GM23338 (cell line): ENCODE results near the gene ALOX15. TPM values are rescaled to one million over a fixed set of nuclear protein-coding genes. Genes with fewer than 3 reads are reported as not detected.

Experiments
- ATAC-seq: fragments of 200-7000 bp; cut with Tn5 transposase; 3 replicates; pipeline ENCODE4 v1.9.1; 2020
- DNase-seq: peaks from one replicate; pipeline ENCODE4 v3.0.0-alpha.2; 2015; ENCODE audit warnings: low spot score
- H2AFZ ChIP-seq: fragments of 200-600 bp; sonication (generic); 2 replicates; pipeline ENCODE4 v1.8.0; 2016; ENCODE audit warnings: antibody characterized with exemption, mild to moderate bottlenecking, moderate library complexity
- H3F3A ChIP-seq: fragments of 200-600 bp; sonication (generic); replicated peaks from 2 replicates; pipeline ENCODE4 v1.8.0; 2017; ENCODE audit warnings: antibody characterized with exemption, mixed run types, low read depth
- H3K27ac ChIP-seq: fragments of 200-600 bp; sonication (generic); 2 replicates; pipeline ENCODE4 v1.6.1; 2016; ENCODE audit warnings: low read depth
- H3K27me3 ChIP-seq: fragments of 200-600 bp; sonication (generic); 2 replicates; pipeline ENCODE4 v1.8.0; 2016; ENCODE audit warnings: mild to moderate bottlenecking, mixed run types, moderate library complexity; ENCODE audit not compliant: insufficient read depth
- H3K36me3 ChIP-seq: fragments of 200-600 bp; sonication (generic); 2 replicates; pipeline ENCODE4 v1.8.0; 2016; ENCODE audit warnings: mild to moderate bottlenecking; ENCODE audit not compliant: insufficient read depth
- H3K4me1 ChIP-seq: fragments of 200-600 bp; sonication (generic); 2 replicates; pipeline ENCODE4 v1.8.0; 2016; ENCODE audit warnings: mild to moderate bottlenecking, moderate library complexity; ENCODE audit not compliant: insufficient read depth
- H3K4me2 ChIP-seq: fragments of 200-600 bp; sonication (generic); 2 replicates; pipeline ENCODE4 v1.7.1; 2017; ENCODE audit warnings: mixed run types
- H3K4me3 ChIP-seq: fragments of 200-600 bp; sonication (generic); 2 replicates; pipeline ENCODE4 v1.6.1; 2016; ENCODE audit warnings: mixed run types
- H3K79me2 ChIP-seq: fragments of 200-600 bp; sonication (generic); replicated peaks from 2 replicates; pipeline ENCODE4 v1.8.0; 2017; ENCODE audit warnings: mild to moderate bottlenecking; ENCODE audit not compliant: insufficient read depth
- H3K9me2 ChIP-seq: fragments of 200-600 bp; sonication (generic); 2 replicates; pipeline ENCODE4 v1.8.0; 2017; ENCODE audit not compliant: insufficient read depth
- H4K20me1 ChIP-seq: fragments of 200-600 bp; sonication (generic); replicated peaks from 2 replicates; pipeline ENCODE4 v1.8.0; 2017; ENCODE audit warnings: mild to moderate bottlenecking; ENCODE audit not compliant: insufficient read depth
- H3K27ac Mint-ChIP-seq: 2 replicates; pipeline ENCODE4 v1.8.0; 2020; ENCODE audit warnings: inconsistent platforms, mild to moderate bottlenecking, moderate library complexity, mixed read lengths
- H3K27me3 Mint-ChIP-seq: 3 replicates; pipeline ENCODE4 v1.8.0; 2022; ENCODE audit warnings: low read depth, mild to moderate bottlenecking, moderate library complexity, mixed read lengths, inconsistent platforms; ENCODE audit not compliant: insufficient read depth, poor library complexity
- H3K36me3 Mint-ChIP-seq: 3 replicates; pipeline ENCODE4 v1.8.0; 2021; ENCODE audit warnings: low read depth, mild to moderate bottlenecking, inconsistent platforms, moderate library complexity, mixed read lengths
- H3K4me1 Mint-ChIP-seq: 3 replicates; pipeline ENCODE4 v1.8.0; 2020; ENCODE audit warnings: mild to moderate bottlenecking, inconsistent platforms, mixed read lengths
- H3K4me3 Mint-ChIP-seq: 3 replicates; pipeline ENCODE4 v1.8.0; 2021; ENCODE audit warnings: moderate library complexity, mild to moderate bottlenecking, inconsistent platforms, mixed read lengths
- H3K9me3 Mint-ChIP-seq: 3 replicates; pipeline ENCODE4 v1.8.0; 2020; ENCODE audit warnings: moderate library complexity, mild to moderate bottlenecking, inconsistent platforms, mixed read lengths
- EZH2phosphoT487 ChIP-seq: fragments of 200-600 bp; sonication (generic); IDR thresholded peaks from one replicate; pipeline ENCODE4 v1.8.1; 2018; ENCODE audit warnings: antibody characterized with exemption; ENCODE audit not compliant: unreplicated experiment
- JUNB ChIP-seq: IDR thresholded peaks from one replicate; pipeline ENCODE4 v1.6.1; 2016; ENCODE audit warnings: antibody characterized with exemption; ENCODE audit not compliant: unreplicated experiment
- NANOG ChIP-seq: IDR thresholded peaks from 2 replicates; pipeline ENCODE4 v1.6.1; 2016; ENCODE audit warnings: antibody characterized with exemption, borderline replicate concordance
- POLR2AphosphoS5 ChIP-seq: IDR thresholded peaks from 2 replicates; pipeline ENCODE4 v1.6.1; 2016; ENCODE audit warnings: antibody characterized with exemption, low read depth
- polyA plus RNA-seq: library from polyadenylated mRNA; unstranded; fragments of >200 nt; fragmentation: Nextera tagmentation; extraction: Ambion mirVana; gene quantifications from 2 replicates; pipeline ENCODE4 v1.2.1, GENCODE V29; 2016
- total RNA-seq: library from RNA; depleted of rRNA; stranded (reverse); fragments of >200 nt; shearing (Covaris generic); gene quantifications from 2 replicates; pipeline ENCODE4 v1.2.3, GENCODE V29; 2014
- TF ChIP-seq, protein P1 (sequence below): IDR thresholded peaks from 2 replicates; pipeline ENCODE4 v1.6.1; 2016; ENCODE audit warnings: antibody characterized with exemption
- TF ChIP-seq, protein P2 (sequence below): IDR thresholded peaks from one replicate; pipeline ENCODE4 v1.6.1; 2018; ENCODE audit warnings: antibody characterized with exemption; ENCODE audit not compliant: unreplicated experiment
- TF ChIP-seq, protein P3 (sequence below): fragments of 250-450 bp; sonication (Bioruptor Pico); IDR thresholded peaks from 2 replicates; pipeline ENCODE4 v1.5.0; 2020; ENCODE audit warnings: mild to moderate bottlenecking, moderate library complexity
- TF ChIP-seq, protein P4 (sequence below), 2 experiments: fragments of 200-600 bp in 1 of 2; sonication (generic) in 1 of 2; conservative IDR thresholded peaks; 2 replicates each; pipeline versions ENCODE4 v1.5.1 to v1.6.1; 2016 to 2017; ENCODE audit warnings: antibody characterized with exemption in 2 of 2, low read depth in 2 of 2, mild to moderate bottlenecking in 2 of 2, moderate library complexity in 1 of 2

Gene ALOX15
- total and polyA plus RNA-seq, 2 experiments from 2014 or later: 1.2 to 1.4 TPM

DNA sequence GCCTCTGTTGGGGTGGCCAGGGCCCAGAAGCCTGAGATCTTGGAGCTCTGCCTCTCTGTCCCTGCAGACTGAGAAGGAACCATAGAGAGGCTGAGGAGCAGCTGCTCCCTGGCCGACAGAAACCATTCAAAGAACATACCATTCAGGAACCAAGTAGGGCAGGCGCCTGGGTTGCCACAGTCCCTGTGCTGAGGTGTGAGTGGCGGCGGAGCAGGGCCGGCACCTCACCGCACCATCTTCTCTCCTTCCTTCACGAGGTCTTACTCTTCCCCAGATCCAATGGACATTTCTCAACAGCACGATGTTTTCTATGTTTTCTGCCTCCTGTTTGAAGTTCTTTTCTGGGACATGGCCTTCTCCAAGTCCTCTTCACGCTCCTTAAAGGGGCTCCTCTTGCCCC is 22.8 kb upstream of the ALOX15 start (continued):
- no peak for TF ChIP-seq NANOG
- TF ChIP-seq, protein P1, sequence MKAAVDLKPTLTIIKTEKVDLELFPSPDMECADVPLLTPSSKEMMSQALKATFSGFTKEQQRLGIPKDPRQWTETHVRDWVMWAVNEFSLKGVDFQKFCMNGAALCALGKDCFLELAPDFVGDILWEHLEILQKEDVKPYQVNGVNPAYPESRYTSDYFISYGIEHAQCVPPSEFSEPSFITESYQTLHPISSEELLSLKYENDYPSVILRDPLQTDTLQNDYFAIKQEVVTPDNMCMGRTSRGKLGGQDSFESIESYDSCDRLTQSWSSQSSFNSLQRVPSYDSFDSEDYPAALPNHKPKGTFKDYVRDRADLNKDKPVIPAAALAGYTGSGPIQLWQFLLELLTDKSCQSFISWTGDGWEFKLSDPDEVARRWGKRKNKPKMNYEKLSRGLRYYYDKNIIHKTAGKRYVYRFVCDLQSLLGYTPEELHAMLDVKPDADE: no peak
- TF ChIP-seq, protein P2, sequence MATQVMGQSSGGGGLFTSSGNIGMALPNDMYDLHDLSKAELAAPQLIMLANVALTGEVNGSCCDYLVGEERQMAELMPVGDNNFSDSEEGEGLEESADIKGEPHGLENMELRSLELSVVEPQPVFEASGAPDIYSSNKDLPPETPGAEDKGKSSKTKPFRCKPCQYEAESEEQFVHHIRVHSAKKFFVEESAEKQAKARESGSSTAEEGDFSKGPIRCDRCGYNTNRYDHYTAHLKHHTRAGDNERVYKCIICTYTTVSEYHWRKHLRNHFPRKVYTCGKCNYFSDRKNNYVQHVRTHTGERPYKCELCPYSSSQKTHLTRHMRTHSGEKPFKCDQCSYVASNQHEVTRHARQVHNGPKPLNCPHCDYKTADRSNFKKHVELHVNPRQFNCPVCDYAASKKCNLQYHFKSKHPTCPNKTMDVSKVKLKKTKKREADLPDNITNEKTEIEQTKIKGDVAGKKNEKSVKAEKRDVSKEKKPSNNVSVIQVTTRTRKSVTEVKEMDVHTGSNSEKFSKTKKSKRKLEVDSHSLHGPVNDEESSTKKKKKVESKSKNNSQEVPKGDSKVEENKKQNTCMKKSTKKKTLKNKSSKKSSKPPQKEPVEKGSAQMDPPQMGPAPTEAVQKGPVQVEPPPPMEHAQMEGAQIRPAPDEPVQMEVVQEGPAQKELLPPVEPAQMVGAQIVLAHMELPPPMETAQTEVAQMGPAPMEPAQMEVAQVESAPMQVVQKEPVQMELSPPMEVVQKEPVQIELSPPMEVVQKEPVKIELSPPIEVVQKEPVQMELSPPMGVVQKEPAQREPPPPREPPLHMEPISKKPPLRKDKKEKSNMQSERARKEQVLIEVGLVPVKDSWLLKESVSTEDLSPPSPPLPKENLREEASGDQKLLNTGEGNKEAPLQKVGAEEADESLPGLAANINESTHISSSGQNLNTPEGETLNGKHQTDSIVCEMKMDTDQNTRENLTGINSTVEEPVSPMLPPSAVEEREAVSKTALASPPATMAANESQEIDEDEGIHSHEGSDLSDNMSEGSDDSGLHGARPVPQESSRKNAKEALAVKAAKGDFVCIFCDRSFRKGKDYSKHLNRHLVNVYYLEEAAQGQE: no peak
- TF ChIP-seq POLR2AphosphoS5: no peak
- TF ChIP-seq JUNB: no peak
- TF ChIP-seq EZH2phosphoT487: no peak

DNA sequence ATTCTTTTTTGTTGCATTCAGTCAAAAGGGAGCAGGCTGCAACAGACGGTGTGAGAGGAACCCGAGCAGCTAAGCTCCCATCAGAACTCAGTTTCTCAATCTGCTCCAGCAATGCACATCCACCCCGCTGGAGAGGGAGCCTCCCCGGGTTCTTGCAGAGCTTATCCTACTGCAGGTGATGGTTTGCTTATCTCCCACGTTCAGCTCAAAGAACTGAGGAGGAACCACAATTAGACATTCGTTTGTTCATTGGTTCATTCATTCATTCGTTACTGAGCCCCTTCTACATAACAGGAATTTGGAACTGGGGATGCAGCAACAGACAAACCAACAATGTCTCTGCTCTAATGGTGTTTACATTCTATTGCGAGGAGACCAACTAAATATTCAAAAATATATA is 22.2 kb upstream of the ALOX15 start:
- H3K4me2 ChIP-seq: no peak overlapping the region
- no peaks in the 10 kb centered on the region for H3K9me3 Mint-ChIP-seq
- peaks cover 3% of the 10 kb centered on the region for H3K27me3 Mint-ChIP-seq
- DNase-seq: no peak
- H3K9me2 ChIP-seq: no peaks in the 10 kb centered on the region
- no peak overlapping the region for H3K27ac ChIP-seq
- H3K4me1 Mint-ChIP-seq: peaks cover 18% of the 10 kb centered on the region
- no peak overlapping the region for H2AFZ ChIP-seq
- H3K36me3 Mint-ChIP-seq: no peaks in the 10 kb centered on the region
- no peaks in the 10 kb centered on the region for H3K27me3 ChIP-seq
- no peaks in the 10 kb centered on the region for H3K79me2 ChIP-seq
- no peak for ATAC-seq
- H3K27ac Mint-ChIP-seq: no peak overlapping the region
- H3F3A ChIP-seq: no peaks in the 10 kb centered on the region
- no peaks in the 10 kb centered on the region for H3K36me3 ChIP-seq
- no peak overlapping the region for H3K4me3 ChIP-seq
- H4K20me1 ChIP-seq: 0 out of 2 replicates have a peak, but pooled peaks cover 5% of the 10 kb centered on the region
- H3K4me3 Mint-ChIP-seq: no peak overlapping the region
- H3K4me1 ChIP-seq: peaks cover 10% of the 10 kb centered on the region
- TF ChIP-seq EZH2phosphoT487 (no peak), POLR2AphosphoS5 (no peak), NANOG (no peak), JUNB (no peak)
- TF ChIP-seq, protein P2: no peak
- TF ChIP-seq, protein P3, sequence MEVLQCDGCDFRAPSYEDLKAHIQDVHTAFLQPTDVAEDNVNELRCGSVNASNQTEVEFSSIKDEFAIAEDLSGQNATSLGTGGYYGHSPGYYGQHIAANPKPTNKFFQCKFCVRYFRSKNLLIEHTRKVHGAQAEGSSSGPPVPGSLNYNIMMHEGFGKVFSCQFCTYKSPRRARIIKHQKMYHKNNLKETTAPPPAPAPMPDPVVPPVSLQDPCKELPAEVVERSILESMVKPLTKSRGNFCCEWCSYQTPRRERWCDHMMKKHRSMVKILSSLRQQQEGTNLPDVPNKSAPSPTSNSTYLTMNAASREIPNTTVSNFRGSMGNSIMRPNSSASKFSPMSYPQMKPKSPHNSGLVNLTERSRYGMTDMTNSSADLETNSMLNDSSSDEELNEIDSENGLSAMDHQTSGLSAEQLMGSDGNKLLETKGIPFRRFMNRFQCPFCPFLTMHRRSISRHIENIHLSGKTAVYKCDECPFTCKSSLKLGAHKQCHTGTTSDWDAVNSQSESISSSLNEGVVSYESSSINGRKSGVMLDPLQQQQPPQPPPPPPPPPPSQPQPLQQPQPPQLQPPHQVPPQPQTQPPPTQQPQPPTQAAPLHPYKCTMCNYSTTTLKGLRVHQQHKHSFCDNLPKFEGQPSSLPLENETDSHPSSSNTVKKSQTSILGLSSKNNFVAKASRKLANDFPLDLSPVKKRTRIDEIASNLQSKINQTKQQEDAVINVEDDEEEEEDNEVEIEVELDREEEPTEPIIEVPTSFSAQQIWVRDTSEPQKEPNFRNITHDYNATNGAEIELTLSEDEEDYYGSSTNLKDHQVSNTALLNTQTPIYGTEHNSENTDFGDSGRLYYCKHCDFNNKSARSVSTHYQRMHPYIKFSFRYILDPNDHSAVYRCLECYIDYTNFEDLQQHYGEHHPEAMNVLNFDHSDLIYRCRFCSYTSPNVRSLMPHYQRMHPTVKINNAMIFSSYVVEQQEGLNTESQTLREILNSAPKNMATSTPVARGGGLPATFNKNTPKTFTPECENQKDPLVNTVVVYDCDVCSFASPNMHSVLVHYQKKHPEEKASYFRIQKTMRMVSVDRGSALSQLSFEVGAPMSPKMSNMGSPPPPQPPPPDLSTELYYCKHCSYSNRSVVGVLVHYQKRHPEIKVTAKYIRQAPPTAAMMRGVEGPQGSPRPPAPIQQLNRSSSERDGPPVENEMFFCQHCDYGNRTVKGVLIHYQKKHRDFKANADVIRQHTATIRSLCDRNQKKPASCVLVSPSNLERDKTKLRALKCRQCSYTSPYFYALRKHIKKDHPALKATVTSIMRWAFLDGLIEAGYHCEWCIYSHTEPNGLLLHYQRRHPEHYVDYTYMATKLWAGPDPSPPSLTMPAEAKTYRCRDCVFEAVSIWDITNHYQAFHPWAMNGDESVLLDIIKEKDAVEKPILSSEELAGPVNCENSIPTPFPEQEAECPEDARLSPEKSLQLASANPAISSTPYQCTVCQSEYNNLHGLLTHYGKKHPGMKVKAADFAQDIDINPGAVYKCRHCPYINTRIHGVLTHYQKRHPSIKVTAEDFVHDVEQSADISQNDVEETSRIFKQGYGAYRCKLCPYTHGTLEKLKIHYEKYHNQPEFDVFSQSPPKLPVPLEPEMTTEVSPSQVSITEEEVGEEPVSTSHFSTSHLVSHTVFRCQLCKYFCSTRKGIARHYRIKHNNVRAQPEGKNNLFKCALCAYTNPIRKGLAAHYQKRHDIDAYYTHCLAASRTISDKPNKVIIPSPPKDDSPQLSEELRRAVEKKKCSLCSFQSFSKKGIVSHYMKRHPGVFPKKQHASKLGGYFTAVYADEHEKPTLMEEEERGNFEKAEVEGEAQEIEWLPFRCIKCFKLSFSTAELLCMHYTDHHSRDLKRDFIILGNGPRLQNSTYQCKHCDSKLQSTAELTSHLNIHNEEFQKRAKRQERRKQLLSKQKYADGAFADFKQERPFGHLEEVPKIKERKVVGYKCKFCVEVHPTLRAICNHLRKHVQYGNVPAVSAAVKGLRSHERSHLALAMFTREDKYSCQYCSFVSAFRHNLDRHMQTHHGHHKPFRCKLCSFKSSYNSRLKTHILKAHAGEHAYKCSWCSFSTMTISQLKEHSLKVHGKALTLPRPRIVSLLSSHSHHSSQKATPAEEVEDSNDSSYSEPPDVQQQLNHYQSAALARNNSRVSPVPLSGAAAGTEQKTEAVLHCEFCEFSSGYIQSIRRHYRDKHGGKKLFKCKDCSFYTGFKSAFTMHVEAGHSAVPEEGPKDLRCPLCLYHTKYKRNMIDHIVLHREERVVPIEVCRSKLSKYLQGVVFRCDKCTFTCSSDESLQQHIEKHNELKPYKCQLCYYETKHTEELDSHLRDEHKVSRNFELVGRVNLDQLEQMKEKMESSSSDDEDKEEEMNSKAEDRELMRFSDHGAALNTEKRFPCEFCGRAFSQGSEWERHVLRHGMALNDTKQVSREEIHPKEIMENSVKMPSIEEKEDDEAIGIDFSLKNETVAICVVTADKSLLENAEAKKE (CRISPR knock-in tag): no peak
- TF ChIP-seq, protein P4, sequence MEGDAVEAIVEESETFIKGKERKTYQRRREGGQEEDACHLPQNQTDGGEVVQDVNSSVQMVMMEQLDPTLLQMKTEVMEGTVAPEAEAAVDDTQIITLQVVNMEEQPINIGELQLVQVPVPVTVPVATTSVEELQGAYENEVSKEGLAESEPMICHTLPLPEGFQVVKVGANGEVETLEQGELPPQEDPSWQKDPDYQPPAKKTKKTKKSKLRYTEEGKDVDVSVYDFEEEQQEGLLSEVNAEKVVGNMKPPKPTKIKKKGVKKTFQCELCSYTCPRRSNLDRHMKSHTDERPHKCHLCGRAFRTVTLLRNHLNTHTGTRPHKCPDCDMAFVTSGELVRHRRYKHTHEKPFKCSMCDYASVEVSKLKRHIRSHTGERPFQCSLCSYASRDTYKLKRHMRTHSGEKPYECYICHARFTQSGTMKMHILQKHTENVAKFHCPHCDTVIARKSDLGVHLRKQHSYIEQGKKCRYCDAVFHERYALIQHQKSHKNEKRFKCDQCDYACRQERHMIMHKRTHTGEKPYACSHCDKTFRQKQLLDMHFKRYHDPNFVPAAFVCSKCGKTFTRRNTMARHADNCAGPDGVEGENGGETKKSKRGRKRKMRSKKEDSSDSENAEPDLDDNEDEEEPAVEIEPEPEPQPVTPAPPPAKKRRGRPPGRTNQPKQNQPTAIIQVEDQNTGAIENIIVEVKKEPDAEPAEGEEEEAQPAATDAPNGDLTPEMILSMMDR (conservative IDR thresholded peaks at IDR 0.05; ENCODE audit: low read depth in 2 of 2): no peak
